IPS-18c (cell line): ENCODE data around the gene PHACTR1.
"Not testable (repeated sequence)": the region's sequence is repeated elsewhere in the genome, so short reads cannot be mapped to it uniquely, and the experiment has no call there.

Experiments
- H3K4me3 ChIP-seq: 2 replicates; pipeline ENCODE4 v1.7.0; 2013; ENCODE audit warnings: low read depth, mild to moderate bottlenecking, low read length, moderate library complexity; ENCODE audit not compliant: insufficient read depth
- H3K9me3 ChIP-seq: one replicate; pipeline ENCODE4 v1.6.1; 2013; ENCODE audit warnings: mild to moderate bottlenecking, low read length, moderate library complexity; ENCODE audit not compliant: control insufficient read depth, insufficient read depth

The PHACTR1 gene

GRCh38 chr6:12733876-12734275, 17.3 kb downstream of the PHACTR1 start:
- H3K4me3 ChIP-seq = no peak overlapping the region
- no peaks in the 10 kb centered on the region for H3K9me3 ChIP-seq

- Histone ChIP-seq H3K9me3 (no peaks in the 10 kb centered on the region), H3K4me3 (no peak overlapping the region)
Observed at GRCh38 chr6:12735786-12736185, 19.2 kb downstream of the PHACTR1 start.

- Histone ChIP-seq H3K4me3 (peak overlapping the region; percentile 82), H3K9me3 (no peaks in the 10 kb centered on the region)
Observed at GRCh38 chr6:12748411-12748810, 31.8 kb downstream of the PHACTR1 start.

- Histone ChIP-seq H3K9me3 (no peaks in the 10 kb centered on the region), H3K4me3 (peak overlapping the region; percentile 82)
Observed at GRCh38 chr6:12748815-12749521, 32.4 kb downstream of the PHACTR1 start.

- H3K9me3 ChIP-seq = no peaks in the 10 kb centered on the region
- peak overlapping the region; percentile 82 for H3K4me3 ChIP-seq
Observed at GRCh38 chr6:12749531-12750379, 33.2 kb downstream of the PHACTR1 start.

- peak overlapping the region; percentile 82 for H3K4me3 ChIP-seq
Observed at GRCh38 chr6:12750416-12750815, 33.8 kb downstream of the PHACTR1 start.

GRCh38 chr6:12751694-12752325, 35.2 kb downstream of the PHACTR1 start:
- H3K9me3 ChIP-seq = no peaks in the 10 kb centered on the region

More at GRCh38 chr6:12750416-12750815, 33.8 kb downstream of the PHACTR1 start:
- no peaks in the 10 kb centered on the region for H3K9me3 ChIP-seq

GRCh38 chr6:12753036-12753435, 36.5 kb downstream of the PHACTR1 start:
- Histone ChIP-seq H3K4me3 (no peak overlapping the region), H3K9me3 (no peaks in the 10 kb centered on the region)

More at GRCh38 chr6:12751694-12752325, 35.2 kb downstream of the PHACTR1 start:
- H3K4me3 ChIP-seq = no peak overlapping the region

- H3K4me3 ChIP-seq = no peak overlapping the region
- H3K9me3 ChIP-seq = no peaks in the 10 kb centered on the region
Observed at GRCh38 chr6:12760226-12760625, 43.7 kb downstream of the PHACTR1 start.

- Histone ChIP-seq H3K4me3 (no peak overlapping the region), H3K9me3 (no peaks in the 10 kb centered on the region)
Observed at GRCh38 chr6:12760911-12761310, 44.3 kb downstream of the PHACTR1 start.

GRCh38 chr6:12761376-12762115, 45.0 kb downstream of the PHACTR1 start:
- Histone ChIP-seq H3K9me3 (no peaks in the 10 kb centered on the region), H3K4me3 (no peak overlapping the region)

- H3K4me3 ChIP-seq, H3K9me3 ChIP-seq: not testable (repeated sequence)
Observed at GRCh38 chr6:12762731-12763434, 46.3 kb downstream of the PHACTR1 start.

GRCh38 chr6:12766365-12766764, 49.8 kb downstream of the PHACTR1 start:
- Histone ChIP-seq H3K4me3 (no peak overlapping the region), H3K9me3 (no peaks in the 10 kb centered on the region)

- no peak overlapping the region for H3K4me3 ChIP-seq
- no peaks in the 10 kb centered on the region for H3K9me3 ChIP-seq
Observed at GRCh38 chr6:12767016-12767415, 50.4 kb downstream of the PHACTR1 start.

GRCh38 chr6:12769556-12770256, 53.1 kb downstream of the PHACTR1 start:
- Histone ChIP-seq H3K4me3 (no peak overlapping the region), H3K9me3 (no peaks in the 10 kb centered on the region)

GRCh38 chr6:12772416-12772815, 55.8 kb downstream of the PHACTR1 start:
- no peaks in the 10 kb centered on the region for H3K9me3 ChIP-seq

More at GRCh38 chr6:12772416-12772815, 55.8 kb downstream of the PHACTR1 start:
- H3K4me3 ChIP-seq = no peak overlapping the region
